GM21576 (cell line): Measurements from ENCODE around the gene SAG.
"Not testable (repeated sequence)": the region's sequence is repeated elsewhere in the genome, so short reads cannot be mapped to it uniquely, and the experiment has no call there.

Source experiments
- ATAC-seq: cut with Tn5 transposase; IDR thresholded peaks from one replicate; pipeline ENCODE4 v1.9.1; 2021; ENCODE audit warnings: mild to moderate bottlenecking, moderate library complexity; ENCODE audit not compliant: unreplicated experiment

The SAG gene

DNA sequence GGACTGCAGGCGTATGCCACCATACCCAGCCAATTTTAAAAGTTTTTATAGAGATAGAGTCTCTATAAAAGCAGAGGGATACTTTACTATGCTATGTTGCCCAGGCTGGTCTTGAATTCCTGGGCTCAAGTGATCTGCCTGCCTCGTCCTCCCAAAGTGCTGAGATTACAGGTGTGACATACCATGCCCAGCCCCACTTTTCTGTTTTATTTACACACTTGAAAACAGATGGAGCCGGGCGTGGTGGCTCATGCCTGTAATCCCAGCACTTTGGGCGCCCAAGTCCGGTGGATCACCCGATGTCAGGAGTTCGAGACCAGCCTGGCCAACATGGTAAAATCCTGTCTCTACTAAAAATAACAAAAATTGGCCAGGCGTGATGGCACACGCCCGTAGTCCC, 67.2 kb downstream of the SAG start:
- not testable (repeated sequence) for ATAC-seq

DNA sequence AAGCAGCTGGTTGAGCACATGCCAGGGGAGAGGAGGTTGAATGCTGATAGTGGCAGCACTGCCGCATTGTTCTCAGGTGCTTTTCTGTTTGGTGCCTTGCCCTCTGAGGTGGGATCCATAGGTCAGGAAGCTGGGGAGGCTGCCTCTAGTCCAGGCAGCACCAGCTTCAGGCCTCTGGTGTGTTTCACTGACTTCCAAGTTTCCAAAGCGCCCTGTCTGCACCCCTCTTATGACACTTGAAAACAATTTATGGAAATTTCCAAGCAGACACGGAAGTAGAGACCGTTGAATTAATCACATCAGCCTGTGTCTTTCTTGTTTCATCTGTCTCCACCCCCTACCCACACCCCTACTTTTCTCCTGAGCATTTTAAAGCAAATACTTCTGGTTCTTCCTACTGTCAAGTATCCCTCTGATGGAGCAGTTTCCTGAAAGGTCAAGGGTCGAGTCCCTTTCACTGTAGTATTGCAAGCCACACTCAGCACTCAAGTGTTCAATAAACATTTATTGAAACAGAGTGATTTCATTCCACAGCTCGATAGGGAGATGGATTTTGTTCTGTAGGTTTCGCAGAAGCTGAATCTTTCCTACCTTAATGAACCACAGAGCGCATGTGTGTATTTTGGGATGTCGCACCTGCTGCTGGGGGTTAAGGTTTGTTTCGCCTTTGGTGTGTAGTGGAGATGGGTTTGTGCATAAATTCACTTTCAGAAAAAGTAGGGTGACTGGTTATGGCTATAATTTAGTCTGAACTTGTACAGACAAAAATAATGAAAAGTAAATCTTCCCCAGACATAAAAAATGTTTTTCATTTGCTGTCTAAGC, 68.1 kb downstream of the SAG start:
- ATAC-seq: no peak

- no peak for ATAC-seq
Observed at GRCh38 chr2:233379034-233379433, 71.4 kb downstream of the SAG start.

DNA sequence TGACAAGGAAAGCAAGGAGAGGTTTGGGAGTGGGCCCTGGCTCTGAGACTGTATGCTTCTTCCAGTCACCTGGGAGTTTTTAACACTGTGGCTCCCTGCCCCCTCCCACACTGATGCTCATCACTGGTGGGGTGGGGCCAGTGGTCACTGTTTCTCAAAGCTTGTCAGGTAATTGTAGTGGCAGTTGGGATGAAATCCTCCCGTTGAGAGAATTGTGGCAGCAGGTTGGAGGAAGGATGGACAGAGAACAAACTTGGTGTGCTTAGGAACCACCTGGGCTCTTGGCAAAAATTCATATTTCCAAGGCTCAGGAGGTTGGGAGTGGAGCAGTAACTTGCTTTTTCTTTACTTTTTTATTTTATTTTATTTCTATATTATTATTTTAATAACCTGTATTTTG, 71.8 kb downstream of the SAG start:
- no peak for ATAC-seq

DNA sequence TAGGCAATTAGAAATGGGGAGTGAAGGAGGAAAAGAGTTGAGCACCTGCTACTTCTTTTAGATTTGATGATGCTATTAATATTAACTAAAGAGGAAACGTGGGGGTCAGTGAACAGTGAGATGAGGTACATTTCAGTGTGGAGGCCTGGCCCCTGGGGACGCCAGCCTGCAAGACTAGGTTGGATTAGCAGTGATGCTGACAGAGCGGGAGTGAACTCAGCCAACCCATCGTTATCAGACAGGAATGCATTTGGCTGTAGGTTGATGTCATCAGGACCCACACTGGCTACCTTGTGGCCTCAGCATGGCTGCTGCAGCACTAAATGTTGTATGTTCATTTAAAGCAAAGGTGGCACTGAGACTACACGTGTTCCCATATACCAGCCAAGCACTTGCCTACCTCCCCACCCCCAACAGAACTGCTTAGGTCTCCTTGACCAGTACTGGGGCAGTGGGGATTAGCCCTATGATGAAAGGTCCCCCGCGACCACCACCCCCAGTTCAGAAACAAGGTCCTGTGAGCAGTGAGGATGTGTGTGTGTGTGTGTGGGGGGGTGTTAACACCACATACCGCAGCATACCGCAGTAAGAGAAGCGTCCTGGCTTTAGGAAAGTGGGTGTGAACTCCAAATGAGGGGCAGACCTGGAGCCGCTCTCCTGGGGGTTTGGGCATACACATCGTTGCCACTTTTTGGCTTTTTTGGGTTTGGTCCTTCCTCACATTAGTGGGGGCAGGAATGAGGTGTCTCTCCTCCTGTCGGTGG, 72.7 kb downstream of the SAG start:
- peak; percentile 37 for ATAC-seq

DNA sequence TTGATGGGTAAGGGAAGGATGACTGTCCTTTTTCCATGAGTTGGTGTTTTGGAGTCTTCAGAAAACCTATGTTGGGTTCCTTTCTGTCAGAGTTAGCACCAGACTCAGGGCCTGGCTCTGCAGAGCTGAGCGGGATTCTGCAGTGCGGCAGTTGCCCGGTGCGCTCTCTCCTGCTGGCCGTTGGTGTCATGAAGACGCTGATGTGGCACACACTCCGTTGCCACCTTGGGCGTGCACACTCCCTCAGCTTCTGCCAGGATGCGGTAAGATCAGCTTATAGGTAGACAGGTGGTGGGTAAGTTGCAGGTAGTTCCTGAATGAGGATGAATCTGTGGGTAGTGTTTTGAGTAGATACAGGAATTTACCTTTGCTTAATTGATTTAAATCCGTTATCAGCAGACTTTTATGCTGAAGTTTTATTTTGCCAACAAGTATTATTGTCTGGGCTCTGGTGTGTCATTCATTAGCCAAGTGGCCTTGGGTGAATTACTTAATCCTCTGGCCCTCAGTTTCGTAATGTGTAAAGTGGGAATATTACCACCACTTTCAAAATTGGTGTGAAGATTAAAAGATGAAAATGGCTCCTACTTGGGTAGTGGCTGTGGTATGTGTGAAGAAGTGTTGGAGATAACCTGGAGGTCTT, 73.5 kb downstream of the SAG start:
- ATAC-seq: no peak

DNA sequence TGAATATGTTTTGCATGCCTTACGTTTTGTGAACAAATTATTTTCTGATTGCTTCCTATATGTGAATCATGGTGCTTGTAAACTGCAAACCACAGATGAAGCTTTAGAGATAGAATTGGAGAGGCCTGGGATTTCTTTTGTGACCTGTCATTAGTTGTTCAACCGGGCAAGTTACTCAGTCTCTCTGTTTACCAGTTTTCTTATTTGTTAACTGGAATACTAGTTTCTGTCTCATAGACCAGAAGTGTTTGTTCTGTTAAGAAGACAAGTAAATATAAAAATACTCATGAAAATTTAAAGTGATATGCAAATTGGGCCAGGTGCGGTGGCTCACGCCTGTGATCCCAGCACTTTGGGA, 74.0 kb downstream of the SAG start:
- no peak for ATAC-seq

DNA sequence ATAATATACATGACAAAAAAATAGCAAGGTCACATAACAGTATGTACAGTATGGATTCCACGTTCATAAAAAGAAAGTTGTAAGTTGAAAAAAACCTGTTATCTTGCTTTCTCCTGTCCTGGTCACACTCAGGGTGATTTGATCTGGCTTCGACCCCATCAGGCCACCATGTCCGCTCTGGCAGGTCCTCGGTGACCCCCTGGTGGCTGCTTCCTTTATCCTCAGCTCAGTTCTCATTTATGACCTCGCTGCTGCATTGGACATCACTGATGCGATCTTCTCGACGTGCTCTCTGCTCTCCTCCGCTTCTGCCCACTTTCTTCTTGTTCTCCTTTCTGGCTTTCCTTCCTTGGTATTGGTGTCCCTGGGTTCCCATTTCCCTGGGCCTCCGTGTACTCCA, 76.4 kb downstream of the SAG start:
- ATAC-seq: no peak

DNA sequence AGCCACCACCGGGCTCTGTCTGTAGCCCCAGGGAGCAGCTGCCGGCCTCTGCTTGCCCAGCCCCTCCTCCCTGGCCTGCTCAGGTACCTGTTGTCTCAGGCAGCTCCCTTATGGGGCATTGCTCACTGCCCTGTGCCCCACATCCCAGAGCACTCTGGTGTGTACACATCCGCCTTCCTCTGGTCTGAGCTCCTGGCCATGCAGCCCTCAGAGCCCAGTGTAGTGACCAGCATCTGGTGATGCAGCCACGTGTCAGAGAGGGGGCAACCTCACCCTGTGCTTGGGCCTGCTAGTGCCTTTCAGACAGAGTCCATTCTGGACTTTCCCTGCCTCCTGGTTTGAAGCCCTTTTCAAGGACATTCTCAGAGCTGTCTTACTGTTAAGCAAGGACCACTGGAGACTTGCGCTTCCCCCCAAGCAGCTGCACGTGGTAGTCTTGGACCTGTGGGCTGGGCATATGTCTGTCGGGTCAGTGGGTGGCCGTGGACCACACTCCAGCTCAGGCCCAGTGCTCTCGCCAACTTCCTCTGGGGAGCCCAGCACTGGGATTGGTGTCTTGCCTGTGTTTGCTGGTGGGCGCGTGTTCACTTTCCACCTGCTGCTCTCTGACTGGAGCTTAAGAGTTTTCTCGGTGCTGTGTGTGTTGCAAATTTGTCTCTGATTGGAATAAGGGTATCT, 77.3 kb downstream of the SAG start:
- peak; percentile 8 for ATAC-seq

DNA sequence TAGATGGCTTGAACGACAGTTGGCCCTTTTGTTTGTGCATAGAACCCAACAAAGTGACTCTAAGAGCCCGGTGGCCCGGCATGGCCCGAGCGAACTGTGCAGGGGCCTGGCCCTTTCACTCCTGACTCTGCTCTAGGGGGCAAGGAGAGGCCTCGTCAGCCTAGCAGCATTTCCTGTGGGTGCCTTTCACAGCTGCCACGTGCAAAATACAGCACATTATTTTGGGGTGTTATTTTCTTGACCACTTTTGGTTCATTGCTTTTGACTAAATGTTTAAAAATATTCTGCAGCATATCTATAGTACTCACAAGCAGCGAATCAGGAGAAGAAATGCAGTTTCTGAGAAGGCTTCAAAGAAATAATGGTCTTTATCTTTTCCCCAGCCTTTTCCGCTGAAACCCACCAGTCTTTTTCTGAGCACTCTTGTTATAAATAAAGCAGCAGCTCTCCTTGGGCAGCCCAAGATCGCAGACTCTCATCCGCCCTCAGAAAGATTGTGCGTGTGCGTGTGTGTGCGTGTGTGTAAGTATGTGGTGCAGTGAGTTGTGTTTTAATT, 78.0 kb downstream of the SAG start:
- peak; percentile 67 for ATAC-seq

- ATAC-seq: no peak
Observed at GRCh38 chr2:233386382-233387041, 78.9 kb downstream of the SAG start.

GRCh38 chr2:233387225-233387624, 79.6 kb downstream of the SAG start:
- no peak for ATAC-seq

- no peak for ATAC-seq
Observed at GRCh38 chr2:233387667-233388528, 80.3 kb downstream of the SAG start.

DNA sequence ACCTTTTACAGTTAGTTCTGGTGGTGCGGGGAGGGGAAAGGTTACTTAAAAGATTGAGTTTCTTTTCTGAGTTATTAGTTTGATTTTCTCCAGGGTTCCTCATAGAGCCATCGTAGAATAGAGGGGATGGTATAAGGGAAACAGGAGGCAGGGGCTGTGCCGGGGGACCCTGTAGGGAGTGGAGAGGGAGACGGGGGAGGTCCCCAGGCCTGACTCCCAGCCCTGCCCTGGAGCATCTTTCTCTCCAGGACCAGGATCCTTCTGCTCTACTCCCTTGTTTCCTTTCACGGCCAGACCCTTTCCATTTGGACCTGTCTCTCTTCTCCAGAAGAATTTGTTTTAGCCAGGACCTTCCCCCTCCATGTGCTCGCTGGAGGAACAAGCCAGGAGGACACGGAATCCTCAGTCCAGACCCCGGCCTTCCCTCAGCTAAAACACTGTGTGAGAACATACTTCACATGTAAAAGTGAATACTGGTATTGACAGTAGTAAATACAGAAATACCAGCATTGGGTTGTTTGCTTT, 82.0 kb downstream of the SAG start:
- ATAC-seq: no peak

DNA sequence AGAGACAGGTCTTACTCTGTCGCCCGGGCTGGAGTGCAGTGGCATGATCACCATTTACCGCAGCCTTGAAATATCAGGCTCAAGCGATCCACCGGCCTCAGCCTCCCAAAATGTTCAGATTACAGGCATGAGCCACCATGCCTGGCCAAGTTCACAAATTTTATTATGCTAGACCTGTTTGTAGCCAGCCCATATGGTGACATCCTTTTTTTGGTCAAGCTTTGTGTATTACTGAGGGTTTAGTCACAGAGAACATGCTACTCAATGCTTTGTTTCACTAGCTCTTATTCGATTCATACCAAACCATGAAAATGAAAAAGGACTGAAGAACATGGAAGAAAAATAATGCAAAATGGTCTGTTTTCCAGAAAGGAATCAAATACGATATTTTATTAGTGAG, 88.1 kb downstream of the SAG start:
- ATAC-seq: no peak
